Ureter (tissue), 1 donor: ENCODE data around the gene CEP78. TPM values are rescaled to one million over a fixed set of nuclear protein-coding genes. Genes with fewer than 3 reads are reported as not detected.

Source experiments
- DNase-seq: peaks from one replicate; pipeline ENCODE4 v3.0.0-alpha.2; 2020; ENCODE audit warnings: low spot score
- total RNA-seq: library from RNA; stranded (reverse); gene quantifications from one replicate; pipeline ENCODE4 v1.2.4, GENCODE V29; 2023
- donor health status: DM: yes; HTN: yes; CAD: no.

CEP78 gene
- total RNA-seq, 1 donor from 2014 or later: 10.2 TPM

DNA sequence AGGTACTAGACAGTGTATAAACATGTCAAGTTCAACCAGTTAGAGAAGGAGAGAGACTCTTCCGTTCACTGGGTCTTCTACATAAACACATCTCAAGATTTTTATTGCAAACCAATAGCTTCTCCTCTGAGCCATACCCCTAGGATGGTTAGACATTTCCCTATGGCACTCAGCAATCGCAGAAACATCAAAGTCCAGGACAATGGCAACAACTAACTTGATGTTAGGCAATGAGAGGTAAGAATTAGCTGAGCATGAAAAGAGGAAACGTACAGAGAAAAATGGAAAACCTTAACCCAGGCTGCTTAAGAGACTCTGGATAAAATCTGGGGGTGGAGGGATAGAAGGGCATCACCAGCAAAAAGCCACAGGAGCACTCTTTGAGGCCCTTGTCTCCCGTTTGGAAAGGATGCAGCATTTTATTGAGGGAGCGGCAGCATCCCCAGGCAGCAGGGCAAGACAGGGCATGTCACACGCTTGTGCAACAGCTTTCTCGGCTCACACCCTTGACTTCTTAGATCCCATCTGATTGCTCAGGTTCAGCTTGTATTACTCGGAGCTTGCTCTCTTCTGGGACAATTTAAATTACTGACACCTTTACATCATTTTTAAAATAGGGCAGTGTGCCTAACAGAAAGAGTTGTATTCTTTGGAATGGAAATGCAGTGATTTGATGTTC, 52.5 kb downstream of the CEP78 start:
- peak; percentile 71 for DNase-seq

DNA sequence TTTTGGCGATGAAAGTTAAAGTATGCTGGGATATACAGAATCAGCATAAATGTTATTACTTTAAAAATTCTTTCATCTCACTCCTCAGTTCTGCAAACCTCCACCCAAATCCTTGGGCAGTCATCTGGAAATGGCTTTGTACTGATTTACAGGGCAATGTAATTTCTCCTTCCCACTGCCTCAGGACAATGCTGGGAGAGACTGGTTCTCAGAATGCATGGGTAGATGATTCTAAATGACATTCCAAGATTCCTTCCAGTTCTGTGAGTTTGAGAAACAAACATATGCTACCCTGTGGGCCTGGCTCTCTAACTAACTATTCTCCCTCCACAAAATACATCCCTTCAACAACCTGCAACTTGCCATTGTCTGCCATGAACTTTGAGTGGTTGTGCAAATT, 53.6 kb downstream of the CEP78 start:
- DNase-seq: no peak

GRCh38 chr9:78291240-78291925, 55.5 kb downstream of the CEP78 start:
- no peak for DNase-seq

DNA sequence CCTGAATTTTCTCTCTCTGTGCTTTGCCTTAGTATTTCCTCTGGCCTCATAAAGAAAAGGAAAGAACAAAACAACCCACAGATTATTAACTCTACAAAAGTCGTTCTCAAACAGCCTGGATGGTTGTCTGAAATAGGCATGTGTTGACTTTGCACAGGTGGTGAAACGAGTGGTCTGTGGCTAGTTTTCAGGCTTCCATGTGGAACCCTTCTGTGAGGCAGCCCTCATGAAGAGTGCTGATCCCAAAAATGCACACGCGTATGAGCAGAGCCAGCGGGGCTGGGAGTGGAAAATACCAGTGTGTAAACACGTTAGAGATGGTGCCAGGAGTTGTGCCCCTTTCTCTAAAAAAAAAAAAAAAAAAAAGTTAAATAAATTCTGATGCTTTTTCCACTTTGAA, 56.2 kb downstream of the CEP78 start:
- DNase-seq: no peak

- no peak for DNase-seq
These were observed 57.0 kb downstream of the CEP78 start for GRCh38 chr9:78292716-78293497.

DNA sequence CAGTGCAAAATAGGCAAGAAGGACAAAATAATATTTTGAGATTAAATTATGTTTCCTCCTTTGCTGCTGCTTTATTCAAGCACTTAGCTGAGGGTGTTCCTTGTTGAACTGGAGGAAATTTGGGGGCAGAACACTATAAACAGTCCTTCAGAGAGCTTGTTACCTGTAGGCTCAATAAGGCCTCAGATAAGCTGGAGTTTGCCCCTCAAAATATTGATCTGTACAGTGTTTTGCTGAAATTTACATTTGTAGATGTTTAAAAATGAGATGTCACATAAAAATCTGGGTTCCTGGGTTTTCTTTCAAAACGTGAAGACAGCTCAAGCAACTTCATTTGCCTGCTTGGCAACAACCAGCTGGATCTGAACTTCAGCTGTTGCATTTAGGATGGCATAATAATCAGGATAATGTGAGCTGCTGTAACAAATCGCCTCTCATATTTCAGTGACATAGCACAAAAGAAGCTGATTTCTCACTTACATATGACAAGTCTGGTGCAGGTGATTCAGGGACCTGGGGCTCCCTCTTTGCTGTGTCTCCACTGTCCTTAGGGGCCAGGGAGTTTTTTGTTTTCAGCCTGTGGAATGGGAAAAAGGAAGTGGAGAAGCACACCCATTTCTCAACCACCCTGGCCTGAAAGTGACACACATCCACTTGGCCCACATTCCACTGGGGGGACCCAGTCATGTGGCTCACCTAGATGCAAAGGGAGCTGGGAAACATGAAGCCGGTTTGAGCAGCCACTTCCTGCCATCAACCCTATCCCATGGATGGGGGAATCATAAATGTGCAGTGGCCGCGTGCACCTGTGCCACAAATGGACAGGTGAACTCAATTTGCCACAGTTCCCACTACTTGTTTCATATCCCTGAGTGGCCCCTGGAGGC, 58.7 kb downstream of the CEP78 start:
- no peak for DNase-seq

DNA sequence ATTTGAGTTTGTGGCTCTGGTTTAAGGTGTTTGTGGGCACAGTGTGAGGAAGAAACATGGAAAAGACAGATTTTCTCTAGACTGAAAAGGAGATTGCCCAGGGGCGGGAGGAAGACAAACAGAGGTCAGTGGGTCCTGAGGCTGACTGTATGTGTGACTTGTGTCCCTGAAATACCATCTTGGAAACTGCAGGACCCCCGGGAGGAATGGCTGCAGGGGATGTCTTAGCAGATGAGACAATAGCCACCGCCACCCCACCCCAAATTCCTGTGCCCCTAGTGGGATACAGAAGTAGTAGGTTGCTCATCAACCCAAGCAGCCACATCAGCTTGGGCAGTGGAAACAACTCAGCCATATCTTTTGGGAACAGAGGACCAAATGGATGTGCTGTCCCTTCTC, 59.3 kb downstream of the CEP78 start:
- no peak for DNase-seq

- no peak for DNase-seq
These were observed 59.9 kb downstream of the CEP78 start for GRCh38 chr9:78295731-78296130.

- peak; percentile 46 for DNase-seq
These were observed 60.5 kb downstream of the CEP78 start for GRCh38 chr9:78296201-78296892.

- peak; percentile 92 for DNase-seq
These were observed 61.2 kb downstream of the CEP78 start, which contains the start of gene PSAT1 for GRCh38 chr9:78296893-78297671. Gene PSAT1, plus strand, starts transcription at chr9:78297125. Its CDS starts 86 bp downstream, at chr9:78297211.

GRCh38 chr9:78297672-78297961, 61.7 kb downstream of the CEP78 start:
- DNase-seq: no peak

DNA sequence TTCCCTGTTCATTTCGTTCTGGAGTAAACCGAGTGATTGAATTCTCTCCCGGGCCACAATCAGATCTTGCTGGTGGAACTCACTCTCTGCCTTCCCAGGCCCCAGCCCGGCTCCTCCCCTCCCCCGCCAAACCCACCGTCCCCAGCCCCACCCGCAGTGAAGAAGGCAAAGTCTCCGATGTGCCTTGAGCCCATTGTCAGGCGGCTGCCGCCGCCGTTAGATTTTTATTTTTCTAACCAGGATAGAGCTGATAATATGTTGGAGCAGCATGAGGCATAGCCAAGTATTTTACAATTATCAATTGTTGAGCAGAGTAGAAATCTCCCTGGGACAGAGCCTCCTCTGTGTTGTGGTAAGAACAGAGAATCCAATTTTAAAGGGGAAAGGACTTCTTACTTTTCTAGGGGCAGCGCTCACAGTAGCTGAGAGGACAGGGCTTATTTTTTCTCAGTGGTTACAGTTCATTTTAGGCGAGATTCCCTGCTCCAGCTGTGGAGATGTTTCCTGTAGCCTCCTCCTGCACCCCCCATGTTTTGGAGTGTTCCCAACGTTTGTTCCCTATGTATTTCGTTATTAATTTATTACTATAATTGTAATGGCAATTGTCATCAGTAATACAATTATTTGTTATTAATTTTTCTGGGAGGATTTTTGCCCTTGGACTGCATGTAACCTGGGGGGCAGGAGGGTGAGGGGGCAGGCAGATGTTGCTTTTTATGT, 62.3 kb downstream of the CEP78 start:
- no peak for DNase-seq

DNA sequence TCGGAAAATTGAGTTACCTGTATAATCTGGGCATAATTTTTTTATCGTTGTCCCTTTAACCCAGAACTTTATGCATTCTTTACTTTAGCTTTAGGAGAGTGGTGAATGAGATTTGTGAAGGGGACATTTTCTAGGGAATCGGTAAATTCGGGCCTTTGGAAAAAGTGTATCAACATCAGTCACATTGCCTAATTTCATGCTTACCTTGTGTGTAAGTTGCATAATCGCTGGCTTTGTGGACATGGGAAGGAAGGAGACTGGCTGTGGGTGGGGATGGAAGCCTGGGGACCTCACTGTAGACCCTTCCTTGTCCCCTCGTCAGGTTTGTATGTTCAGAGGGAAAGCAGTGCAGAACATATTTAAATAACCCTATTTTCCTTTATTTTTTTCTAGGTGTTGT, 64.3 kb downstream of the CEP78 start:
- DNase-seq: no peak

DNA sequence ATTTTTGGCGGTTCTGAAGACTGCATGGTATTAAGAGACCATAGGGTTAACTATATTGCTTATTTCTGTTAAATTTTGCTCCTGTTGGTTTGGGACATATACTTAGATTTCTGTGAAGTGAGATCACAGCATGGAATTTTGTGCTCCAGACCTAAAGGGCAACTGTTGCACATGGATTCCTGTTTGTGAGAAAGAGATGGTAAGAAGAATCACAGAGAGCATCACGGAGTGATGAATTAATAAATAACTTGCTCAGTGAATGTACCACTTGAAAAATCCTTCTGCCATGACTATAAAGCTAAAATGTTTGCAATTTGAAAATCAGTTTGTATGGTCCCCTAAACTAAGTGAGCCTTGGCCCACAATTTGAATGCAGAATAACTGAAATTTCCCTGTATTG, 65.6 kb downstream of the CEP78 start:
- DNase-seq: no peak

- DNase-seq: no peak
These were observed 67.6 kb downstream of the CEP78 start for GRCh38 chr9:78303377-78304062.

DNA sequence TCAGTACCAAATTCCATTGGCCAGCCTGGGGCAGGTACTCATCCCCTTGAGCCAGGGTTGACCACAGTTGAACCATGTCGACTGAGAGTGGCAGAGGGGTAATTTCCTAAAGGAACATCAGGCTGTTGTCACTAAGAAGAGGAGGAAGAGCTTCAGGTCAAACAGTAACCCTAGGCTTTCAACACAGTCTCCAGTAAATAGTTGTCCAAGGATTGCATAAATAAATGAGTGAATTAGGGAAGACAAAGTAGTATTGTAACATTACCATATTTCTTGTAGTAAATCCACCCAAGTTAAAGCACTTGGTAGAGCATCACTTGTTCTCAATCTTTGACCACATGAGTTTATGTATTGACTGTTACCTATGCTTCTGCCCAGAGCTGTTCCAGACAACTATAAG, 68.5 kb downstream of the CEP78 start:
- DNase-seq: no peak

- DNase-seq: no peak
These were observed 70.6 kb downstream of the CEP78 start for GRCh38 chr9:78306222-78307076.

DNA sequence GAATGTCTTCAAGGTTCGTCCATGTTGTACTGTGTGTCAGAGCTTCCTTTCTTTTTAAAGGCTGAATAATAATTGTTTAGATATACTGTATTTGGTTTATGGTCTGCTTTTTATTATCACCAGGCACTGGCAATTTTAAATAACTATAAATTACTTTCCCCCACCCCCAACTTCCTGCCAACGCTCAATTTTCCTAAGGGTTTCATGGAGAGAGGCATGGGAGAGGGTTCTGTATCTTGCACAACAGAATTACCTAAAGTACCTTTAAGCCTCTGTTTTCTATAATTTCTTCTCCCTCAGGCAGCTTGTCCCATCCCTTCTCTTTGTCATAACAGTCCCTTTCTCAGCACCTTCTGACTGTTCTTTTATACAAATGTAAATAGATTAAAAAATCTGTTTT, 71.5 kb downstream of the CEP78 start:
- no peak for DNase-seq
